NCI-H128 (cell line): ENCODE results near the gene DLD.
"Not testable (repeated sequence)": the region's sequence is repeated elsewhere in the genome, so short reads cannot be mapped to it uniquely, and the experiment has no call there.

ENCODE experiments used
- DNase-seq: peaks from one replicate; lab custom pipeline; 2025; ENCODE audit not compliant: unreplicated experiment; lab: John Stamatoyannopoulos, UW

Gene DLD

GRCh38 chr7:107943018-107943417, 52.0 kb downstream of the DLD start:
- no peak for DNase-seq

DNA sequence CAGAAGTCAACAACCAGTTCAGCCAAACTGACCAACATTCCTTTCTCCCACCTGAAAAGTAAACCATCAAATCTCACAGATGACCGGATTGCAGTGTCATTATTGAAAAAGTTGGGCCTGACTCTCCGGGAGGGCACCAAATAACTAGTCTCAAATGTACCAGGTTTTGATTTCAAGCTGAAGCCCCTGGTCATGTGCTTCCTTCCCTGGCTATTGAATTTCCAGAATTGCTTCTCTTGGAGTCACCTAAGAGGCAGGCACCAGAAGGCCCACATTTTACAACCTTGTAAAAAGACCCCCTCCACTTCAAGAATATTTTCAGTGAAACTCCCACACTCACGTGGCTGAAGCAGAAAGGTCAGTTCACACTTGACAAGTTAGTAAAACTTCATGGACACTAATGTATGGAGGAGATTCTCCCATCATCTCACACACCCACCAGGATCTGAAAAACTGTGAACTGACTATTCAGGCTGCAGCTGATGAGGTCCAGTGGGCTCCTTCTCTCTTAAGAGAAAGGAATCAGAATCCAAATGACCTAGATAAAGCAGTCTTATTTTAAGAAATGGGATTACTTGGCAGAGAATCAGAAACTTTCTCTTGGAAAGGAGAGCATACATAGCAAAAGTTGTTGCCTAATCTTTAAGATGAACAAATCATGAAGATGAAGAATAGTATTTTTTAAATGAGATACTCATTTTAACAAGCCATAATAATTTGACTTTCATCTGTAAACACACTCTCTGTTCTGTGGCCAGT, 53.6 kb downstream of the DLD start:
- DNase-seq, result no peak

DNA sequence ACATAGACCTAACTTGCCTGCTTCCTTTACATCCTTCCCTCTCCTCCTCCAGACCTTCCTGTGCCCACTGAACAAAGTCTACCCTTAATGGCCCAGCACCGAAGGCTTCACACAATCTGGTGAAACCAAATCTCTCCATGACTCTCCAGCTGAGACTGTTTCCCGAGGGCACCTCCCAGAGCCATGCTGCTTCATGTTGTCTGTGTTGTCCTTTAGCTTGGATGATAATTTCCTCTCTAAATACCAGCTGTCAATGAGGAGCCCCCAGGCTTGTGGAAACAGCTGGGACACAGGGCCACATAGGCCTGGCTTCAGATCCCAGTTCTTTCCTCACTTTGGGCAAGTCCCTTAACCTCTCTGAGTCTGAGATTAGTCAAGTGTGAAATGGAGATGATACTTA, 54.3 kb downstream of the DLD start:
- DNase-seq, result no peak

GRCh38 chr7:107946451-107946850, 55.5 kb downstream of the DLD start:
- DNase-seq, result no peak

GRCh38 chr7:107946881-107947280, 55.9 kb downstream of the DLD start:
- DNase-seq, result no peak

GRCh38 chr7:107948645-107949442, 57.9 kb downstream of the DLD start:
- no peak for DNase-seq

GRCh38 chr7:107949443-107949935, 58.5 kb downstream of the DLD start:
- DNase-seq, result no peak

DNA sequence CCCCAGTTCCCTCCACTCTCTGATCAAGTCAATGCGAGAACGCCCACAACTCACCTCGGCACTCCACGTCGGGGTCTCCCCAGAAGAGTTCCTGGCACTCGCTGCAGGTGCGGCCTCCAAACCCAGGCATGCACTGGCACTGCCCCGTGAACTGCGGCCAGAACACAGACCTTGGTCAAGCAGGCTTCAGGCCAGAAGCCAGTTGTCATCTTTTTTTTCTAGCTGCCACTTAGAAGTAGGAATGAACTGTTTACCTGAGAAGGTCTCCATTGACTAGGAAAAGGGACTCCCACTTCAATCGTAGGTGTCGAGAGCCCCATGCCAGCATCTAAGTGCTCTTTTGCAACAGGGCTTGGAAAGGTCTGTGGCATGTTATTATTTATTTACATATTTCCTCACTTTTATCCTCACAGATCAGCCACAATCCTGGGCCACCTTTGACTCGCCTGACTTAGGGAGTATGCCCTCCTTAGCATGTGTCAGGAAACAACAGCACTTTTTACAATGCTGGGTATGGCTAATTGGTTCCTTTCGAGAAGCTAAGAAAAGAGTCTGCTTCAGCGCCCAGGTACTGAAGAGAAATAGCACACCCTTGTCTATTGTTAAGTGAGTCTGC, 60.3 kb downstream of the DLD start:
- DNase-seq, result no peak

DNA sequence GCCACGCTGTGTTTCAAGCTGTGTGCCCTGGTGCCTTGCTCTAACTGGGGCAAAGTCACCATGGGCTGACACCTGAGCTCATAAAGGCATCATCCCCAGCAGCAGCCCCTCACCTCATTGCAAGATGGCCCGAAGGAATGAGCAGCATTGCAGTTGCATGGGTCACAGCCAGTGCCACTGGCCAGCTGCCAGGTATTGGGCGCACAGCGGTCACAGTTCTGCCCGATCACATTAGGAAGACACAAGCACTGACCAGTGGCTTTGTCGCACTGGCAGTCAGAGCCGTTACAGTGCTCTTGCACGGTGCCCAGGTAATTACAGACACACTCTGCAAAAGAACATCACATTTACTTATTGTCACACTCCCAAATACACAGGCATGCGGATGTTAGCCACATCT, 60.9 kb downstream of the DLD start:
- DNase-seq, result no peak

DNA sequence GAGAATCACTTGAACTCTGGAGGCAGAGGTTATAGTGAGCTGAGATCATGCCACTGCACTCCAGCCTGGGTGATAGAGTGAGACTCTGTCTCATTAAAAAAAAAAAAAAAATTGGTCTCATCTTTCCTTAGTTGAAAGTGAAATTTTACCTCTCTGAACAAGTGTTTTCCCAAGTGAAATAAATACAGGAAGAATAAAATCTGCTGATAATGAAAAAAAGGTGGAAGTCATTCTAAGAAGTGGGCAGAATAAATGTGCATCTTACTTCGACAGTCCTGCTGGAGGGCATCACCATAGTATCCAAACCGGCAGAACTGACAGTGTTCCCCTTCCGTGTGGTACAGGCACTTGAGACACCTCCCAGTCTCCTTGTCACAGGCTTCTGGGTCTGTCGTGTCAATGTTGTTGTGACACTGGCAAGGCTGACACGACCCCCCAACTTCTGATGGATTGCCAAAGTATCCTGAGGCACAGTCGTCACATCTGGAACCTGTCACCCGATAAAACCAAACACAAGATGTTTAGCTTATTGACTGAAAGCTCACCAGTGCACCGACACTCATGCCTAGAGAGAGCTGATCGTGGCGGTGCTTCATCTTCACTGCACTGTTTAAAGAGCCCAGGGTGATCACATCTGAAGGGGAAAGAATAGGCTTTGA, 62.4 kb downstream of the DLD start:
- DNase-seq, result no peak

- no peak for DNase-seq
Observed at GRCh38 chr7:107953924-107954303, 62.9 kb downstream of the DLD start.

- no peak for DNase-seq
Observed at GRCh38 chr7:107955394-107955793, 64.4 kb downstream of the DLD start.

GRCh38 chr7:107956950-107957349, 66.0 kb downstream of the DLD start:
- not testable (repeated sequence) for DNase-seq

- no peak for DNase-seq
Observed at GRCh38 chr7:107957436-107957835, 66.5 kb downstream of the DLD start.

GRCh38 chr7:107958764-107959526, 68.0 kb downstream of the DLD start:
- DNase-seq, result no peak

DNA sequence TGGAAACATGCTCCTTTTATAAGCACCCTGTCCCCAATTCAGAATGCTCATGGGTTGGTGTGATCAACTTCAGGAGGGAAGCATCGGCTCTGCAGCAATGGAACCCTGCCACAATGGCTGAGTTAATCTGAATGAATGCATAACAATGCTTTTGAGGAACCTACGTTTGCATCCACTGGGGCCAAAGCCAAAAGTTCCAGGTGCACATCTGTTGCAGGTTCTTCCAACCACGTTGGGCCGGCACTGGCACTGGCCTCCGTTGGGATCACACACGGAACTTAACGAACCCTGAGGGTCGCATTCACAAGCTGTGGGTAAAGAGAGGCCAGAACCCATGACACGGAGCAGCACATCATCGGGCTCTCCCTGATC, 68.5 kb downstream of the DLD start:
- DNase-seq, result no peak

DNA sequence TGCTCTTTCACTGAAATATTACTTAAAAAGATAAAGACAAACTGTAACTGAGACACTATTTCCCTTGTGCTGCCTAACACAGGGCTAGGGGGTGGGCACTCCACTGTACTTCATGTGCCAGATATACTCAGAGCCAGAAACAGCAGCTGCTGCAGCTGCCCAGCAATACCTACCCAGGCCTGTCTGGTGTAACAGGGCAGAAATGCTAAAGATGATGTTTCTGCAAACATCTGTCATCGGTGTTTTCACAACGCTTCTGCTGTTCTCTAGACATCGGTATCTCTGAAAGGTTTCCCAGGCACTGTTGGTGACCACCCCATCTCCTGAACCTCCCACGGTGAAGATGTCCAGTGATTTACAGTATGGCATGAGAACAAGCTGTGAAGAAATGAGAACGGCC, 69.3 kb downstream of the DLD start:
- DNase-seq, result no peak

DNA sequence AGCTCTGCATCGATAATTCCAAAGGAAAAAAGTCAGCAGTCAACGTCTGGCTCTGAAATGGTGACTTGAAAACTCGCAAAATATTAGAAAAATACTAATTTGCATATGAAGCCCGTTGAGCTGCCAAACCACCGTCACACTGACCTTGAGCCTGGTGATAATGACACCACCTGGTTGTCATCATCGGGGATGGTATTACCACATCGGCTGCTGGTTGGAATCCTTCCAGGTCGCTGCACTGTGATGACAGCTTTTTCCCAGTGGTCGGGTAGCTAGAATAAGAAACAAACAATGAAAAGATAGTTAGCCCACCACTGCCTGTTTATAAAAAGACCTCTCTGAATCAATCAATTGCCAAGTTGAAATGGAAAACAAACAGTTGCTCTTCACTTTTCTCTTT, 70.4 kb downstream of the DLD start:
- no peak for DNase-seq

DNA sequence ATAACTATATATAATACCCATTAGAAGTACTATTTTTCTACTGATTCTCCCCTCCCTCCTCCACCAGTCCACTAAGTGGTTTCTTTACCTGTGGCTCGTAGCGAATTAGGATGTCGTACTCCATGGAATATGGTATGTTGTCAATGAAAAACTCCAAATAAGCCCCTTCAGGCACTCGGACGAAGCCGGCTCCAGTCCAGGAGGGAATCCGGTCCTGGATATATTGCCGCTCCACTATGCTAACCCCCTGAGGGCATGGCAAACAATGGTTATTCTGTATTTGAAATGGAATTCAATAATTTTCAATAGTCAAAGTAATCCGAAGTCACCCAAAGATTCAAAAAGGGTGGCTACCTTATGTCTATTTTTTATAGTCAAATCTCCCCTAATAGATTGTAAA, 71.8 kb downstream of the DLD start:
- DNase-seq, result no peak

GRCh38 chr7:107964510-107964909, 73.5 kb downstream of the DLD start:
- DNase-seq, result no peak

- no peak for DNase-seq
Observed at GRCh38 chr7:107966711-107967110, 75.7 kb downstream of the DLD start.
